Activated T-cell treated with anti-CD3 and anti-CD28 coated beads, Interleukin-2, amount 50 U/mL, for 72 hours (primary cell): ENCODE data around the gene CLDN2. TPM values are rescaled to one million over a fixed set of nuclear protein-coding genes. Genes with fewer than 3 reads are reported as not detected.

Source experiments
- ATAC-seq, 2 donors: fragments of 150-1000 bp; cut with Tn5 transposase; replicated peaks in 1 of 2; 2 replicates each; pipeline ENCODE4 v1.10.0; 2021; ENCODE audit warnings: moderate library complexity in 2 of 2, mild to moderate bottlenecking in 1 of 2
- DNase-seq, 2 donors: peaks; one replicate each; pipeline ENCODE4 v3.0.0; 2021 to 2022; ENCODE audit warnings: mixed read lengths in 1 of 2
- H3K27ac Mint-ChIP-seq: one replicate; pipeline ENCODE4 v1.8.0; 2022; ENCODE audit warnings: mild to moderate bottlenecking, moderate library complexity, mixed read lengths
- H3K27me3 Mint-ChIP-seq: one replicate; pipeline ENCODE4 v1.8.0; 2022; ENCODE audit warnings: low read depth, mixed read lengths
- H3K36me3 Mint-ChIP-seq, 2 donors: one replicate each; pipeline ENCODE4 v1.8.0; 2022; ENCODE audit warnings: mixed read lengths in 2 of 2, mild to moderate bottlenecking in 1 of 2; ENCODE audit not compliant: insufficient read depth in 2 of 2
- H3K4me1 Mint-ChIP-seq: one replicate; pipeline ENCODE4 v1.8.0; 2022; ENCODE audit warnings: low read depth, mixed read lengths
- H3K4me3 Mint-ChIP-seq, 2 donors: one replicate each; pipeline ENCODE4 v1.8.0; 2022; ENCODE audit warnings: mild to moderate bottlenecking in 2 of 2, mixed read lengths in 2 of 2, moderate library complexity in 2 of 2
- H3K9me3 Mint-ChIP-seq, 2 donors: one replicate each; pipeline ENCODE4 v1.8.0; 2022; ENCODE audit warnings: mixed read lengths in 2 of 2
- total RNA-seq, 2 donors: library from RNA; stranded (reverse); gene quantifications; one replicate each; pipeline ENCODE4 v1.2.3, GENCODE V29; 2022

CLDN2 gene
- total RNA-seq, 2 donors from 2014 or later = not detected

GRCh38 chrX:106901781-106902219 lies 18.4 kb upstream of the CLDN2 start:
- H3K27me3 Mint-ChIP-seq = peaks cover 10% of the 10 kb centered on the region
- no peak for ATAC-seq
- H3K4me3 Mint-ChIP-seq = no peak overlapping the region
- H3K4me1 Mint-ChIP-seq = no peaks in the 10 kb centered on the region
- no peaks in the 10 kb centered on the region for H3K9me3 Mint-ChIP-seq
- DNase-seq = no peak
- no peak overlapping the region for H3K27ac Mint-ChIP-seq
- no peaks in the 10 kb centered on the region for H3K36me3 Mint-ChIP-seq

- Mint-ChIP-seq H3K9me3 (no peaks in the 10 kb centered on the region), H3K27ac (no peak overlapping the region), H3K4me1 (no peaks in the 10 kb centered on the region), H3K4me3 (no peak overlapping the region), H3K27me3 (peaks cover 13% of the 10 kb centered on the region), H3K36me3 (no peaks in the 10 kb centered on the region)
- DNase-seq (no peak), ATAC-seq (no peak)
Measured at GRCh38 chrX:106902684-106903083, 17.5 kb upstream of the CLDN2 start.

- no peaks in the 10 kb centered on the region for H3K9me3 Mint-ChIP-seq
- H3K4me1 Mint-ChIP-seq = no peaks in the 10 kb centered on the region
- no peaks in the 10 kb centered on the region for H3K36me3 Mint-ChIP-seq
- no peak within 1 kb of the TSS for H3K27ac Mint-ChIP-seq
- ATAC-seq (no peak), DNase-seq (no peak)
- H3K4me3 Mint-ChIP-seq = no peak within 1 kb of the TSS
- peaks cover 13% of the 10 kb centered on the region for H3K27me3 Mint-ChIP-seq
Measured at GRCh38 chrX:106903291-106903824, 16.8 kb upstream of the CLDN2 start, which contains the start of gene RIPPLY1. TSS of gene RIPPLY1 (minus strand) at chrX:106903341. CDS start at chrX:106903287, 54 bp downstream.

GRCh38 chrX:106903856-106904528 lies 16.2 kb upstream of the CLDN2 start:
- DNase-seq = no peak
- Mint-ChIP-seq H3K36me3 (no peaks in the 10 kb centered on the region), H3K27ac (no peak overlapping the region), H3K27me3 (peaks cover 10% of the 10 kb centered on the region), H3K9me3 (no peaks in the 10 kb centered on the region), H3K4me3 (no peak overlapping the region), H3K4me1 (no peaks in the 10 kb centered on the region)
- no peak for ATAC-seq

GRCh38 chrX:106905064-106905708 lies 15.0 kb upstream of the CLDN2 start:
- H3K9me3 Mint-ChIP-seq = no peaks in the 10 kb centered on the region
- H3K27me3 Mint-ChIP-seq = peaks cover 7% of the 10 kb centered on the region
- ATAC-seq = no peak
- H3K36me3 Mint-ChIP-seq = no peaks in the 10 kb centered on the region
- no peak overlapping the region for H3K27ac Mint-ChIP-seq
- H3K4me3 Mint-ChIP-seq = no peak overlapping the region
- DNase-seq = no peak
- no peaks in the 10 kb centered on the region for H3K4me1 Mint-ChIP-seq

- H3K9me3 Mint-ChIP-seq = no peaks in the 10 kb centered on the region
- no peaks in the 10 kb centered on the region for H3K4me1 Mint-ChIP-seq
- H3K4me3 Mint-ChIP-seq = no peak overlapping the region
- no peak overlapping the region for H3K27ac Mint-ChIP-seq
- no peaks in the 10 kb centered on the region for H3K36me3 Mint-ChIP-seq
- DNase-seq = no peak
- peaks cover 9% of the 10 kb centered on the region for H3K27me3 Mint-ChIP-seq
- ATAC-seq = no peak
Measured at GRCh38 chrX:106906361-106906760, 13.8 kb upstream of the CLDN2 start.

- no peaks in the 10 kb centered on the region for H3K9me3 Mint-ChIP-seq
- peaks cover 38% of the 10 kb centered on the region for H3K27me3 Mint-ChIP-seq
Measured at GRCh38 chrX:106912864-106913263, 7.3 kb upstream of the CLDN2 start.

GRCh38 chrX:106917830-106918500 lies 2.2 kb upstream of the CLDN2 start:
- Mint-ChIP-seq H3K4me1 (peaks cover 17% of the 10 kb centered on the region), H3K27ac (peak overlapping the region; percentile 38), H3K27me3 (peaks cover 38% of the 10 kb centered on the region), H3K4me3 (no peak overlapping the region), H3K9me3 (no peaks in the 10 kb centered on the region), H3K36me3 (no peaks in the 10 kb centered on the region)
- DNase-seq (no peak), ATAC-seq (peak in 1 of 2 donors; percentile 28)

More at GRCh38 chrX:106912864-106913263, 7.3 kb upstream of the CLDN2 start:
- Mint-ChIP-seq H3K4me1 (peaks cover 10% of the 10 kb centered on the region), H3K36me3 (no peaks in the 10 kb centered on the region), H3K27ac (no peak overlapping the region), H3K4me3 (no peak overlapping the region)
- no peak for ATAC-seq
- no peak for DNase-seq

GRCh38 chrX:106921637-106922036 lies 1.4 kb downstream of the CLDN2 start:
- ATAC-seq = no peak
- Mint-ChIP-seq H3K4me1 (peaks cover 17% of the 10 kb centered on the region), H3K36me3 (no peaks in the 10 kb centered on the region), H3K4me3 (no peak overlapping the region), H3K27me3 (peaks cover 18% of the 10 kb centered on the region), H3K27ac (no peak overlapping the region), H3K9me3 (no peaks in the 10 kb centered on the region)
- DNase-seq = no peak

GRCh38 chrX:106927023-106927422 lies 6.8 kb downstream of the CLDN2 start:
- Mint-ChIP-seq H3K27ac (no peak overlapping the region), H3K9me3 (no peaks in the 10 kb centered on the region), H3K4me3 (no peak overlapping the region), H3K27me3 (no peaks in the 10 kb centered on the region), H3K36me3 (no peaks in the 10 kb centered on the region), H3K4me1 (no peaks in the 10 kb centered on the region)
- no peak for DNase-seq
- no peak for ATAC-seq

- Mint-ChIP-seq H3K4me1 (no peaks in the 10 kb centered on the region), H3K27me3 (no peaks in the 10 kb centered on the region), H3K4me3 (no peak overlapping the region), H3K36me3 (no peaks in the 10 kb centered on the region), H3K27ac (no peak overlapping the region), H3K9me3 (no peaks in the 10 kb centered on the region)
- no peak for DNase-seq
- no peak for ATAC-seq
Measured at GRCh38 chrX:106927700-106928099, 7.5 kb downstream of the CLDN2 start.

GRCh38 chrX:106928227-106928626 lies 8.0 kb downstream of the CLDN2 start:
- Mint-ChIP-seq H3K27me3 (no peaks in the 10 kb centered on the region), H3K36me3 (no peaks in the 10 kb centered on the region), H3K27ac (no peak overlapping the region), H3K9me3 (no peaks in the 10 kb centered on the region), H3K4me3 (no peak overlapping the region), H3K4me1 (no peaks in the 10 kb centered on the region)
- DNase-seq (no peak), ATAC-seq (no peak)

GRCh38 chrX:106931831-106932491 lies 11.8 kb downstream of the CLDN2 start:
- no peak for ATAC-seq

More at GRCh38 chrX:106931831-106932491, 11.8 kb downstream of the CLDN2 start:
- no peak overlapping the region for H3K27ac Mint-ChIP-seq
- no peaks in the 10 kb centered on the region for H3K36me3 Mint-ChIP-seq
- H3K4me1 Mint-ChIP-seq = no peaks in the 10 kb centered on the region
- no peak overlapping the region for H3K4me3 Mint-ChIP-seq
- DNase-seq = no peak
- H3K9me3 Mint-ChIP-seq = no peaks in the 10 kb centered on the region
- no peaks in the 10 kb centered on the region for H3K27me3 Mint-ChIP-seq
